Eye (tissue), 1 donor: ENCODE measurements around the gene BAX.

ENCODE experiments used
- DNase-seq: peaks from one replicate; pipeline ENCODE4 v3.0.0-alpha.2; 2015

Gene BAX

GRCh38 chr19:48933382-48933932 lies 21.2 kb upstream of the BAX start, which contains the start of gene DHDH:
TSS of gene DHDH (plus strand) at chr19:48933699. CDS start at chr19:48933722, 23 bp downstream.
- peak; percentile 89 for DNase-seq

- no peak for DNase-seq
Observed at GRCh38 chr19:48934837-48935236, 19.8 kb upstream of the BAX start.

DNA sequence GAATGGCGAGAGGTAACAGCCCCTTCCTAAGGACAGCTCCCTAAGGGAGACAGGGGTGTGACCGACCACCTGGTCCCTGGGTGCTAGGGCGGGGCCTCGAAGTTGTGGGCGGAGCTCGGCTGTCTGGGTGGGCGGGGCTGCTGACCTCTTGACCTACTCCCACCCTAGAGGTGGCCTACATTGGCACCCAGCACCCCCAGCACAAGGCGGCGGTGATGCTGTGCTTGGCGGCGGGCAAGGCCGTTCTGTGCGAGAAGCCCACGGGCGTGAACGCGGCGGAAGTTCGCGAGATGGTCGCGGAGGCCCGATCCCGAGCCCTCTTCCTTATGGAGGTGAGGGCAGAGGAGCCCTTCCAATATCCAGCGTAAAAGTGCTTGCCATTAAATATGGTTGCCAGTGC lies 18.8 kb upstream of the BAX start:
- DNase-seq, result no peak

DNA sequence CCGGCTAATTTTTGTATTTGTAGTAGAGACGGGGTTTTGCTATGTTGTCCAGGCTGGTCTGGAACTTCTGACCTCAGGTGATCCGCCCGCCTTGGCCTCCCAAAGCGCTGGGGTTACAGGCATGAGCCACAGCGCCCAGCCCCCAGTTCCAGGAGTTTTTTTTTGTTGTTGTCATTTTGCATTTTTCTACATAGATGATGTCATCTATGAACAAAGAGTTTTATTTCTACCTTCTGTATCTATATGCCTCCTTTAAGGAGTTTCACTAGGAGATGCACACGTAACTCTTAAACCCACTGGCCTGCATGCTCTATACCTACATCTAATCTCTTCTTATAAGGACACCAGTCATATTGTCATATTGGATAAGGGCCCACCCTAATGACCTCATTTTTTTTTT lies 16.4 kb upstream of the BAX start:
- no peak for DNase-seq

- no peak for DNase-seq
Observed at GRCh38 chr19:48940902-48941301, 13.8 kb upstream of the BAX start.

GRCh38 chr19:48943081-48943480 lies 11.6 kb upstream of the BAX start:
- DNase-seq, result no peak

DNA sequence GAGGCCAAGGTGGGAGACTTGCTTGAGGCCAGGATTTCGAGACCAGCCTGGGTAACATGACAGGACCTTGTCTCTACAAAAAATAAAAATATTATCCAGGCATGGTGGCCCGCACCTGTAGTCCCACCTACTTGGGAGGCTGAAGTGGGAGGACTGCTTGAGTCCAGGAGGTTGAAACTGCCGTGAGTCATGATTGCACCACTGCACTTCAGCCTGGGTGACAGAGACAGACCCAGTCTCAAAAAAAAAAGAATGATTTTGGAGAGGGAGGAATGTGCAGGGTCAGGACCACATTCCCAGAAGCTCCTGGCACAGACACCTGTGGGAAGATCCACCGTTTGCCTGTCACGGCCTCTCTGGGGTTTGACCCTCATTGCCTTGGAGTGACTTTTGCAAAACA lies 9.3 kb upstream of the BAX start:
- no peak for DNase-seq

- no peak for DNase-seq
Observed at GRCh38 chr19:48945817-48946216, 8.9 kb upstream of the BAX start.

- no peak for DNase-seq
Observed at GRCh38 chr19:48946463-48947257, 8.0 kb upstream of the BAX start.

- DNase-seq, result no peak
Observed at GRCh38 chr19:48947258-48947542, 7.5 kb upstream of the BAX start.

DNA sequence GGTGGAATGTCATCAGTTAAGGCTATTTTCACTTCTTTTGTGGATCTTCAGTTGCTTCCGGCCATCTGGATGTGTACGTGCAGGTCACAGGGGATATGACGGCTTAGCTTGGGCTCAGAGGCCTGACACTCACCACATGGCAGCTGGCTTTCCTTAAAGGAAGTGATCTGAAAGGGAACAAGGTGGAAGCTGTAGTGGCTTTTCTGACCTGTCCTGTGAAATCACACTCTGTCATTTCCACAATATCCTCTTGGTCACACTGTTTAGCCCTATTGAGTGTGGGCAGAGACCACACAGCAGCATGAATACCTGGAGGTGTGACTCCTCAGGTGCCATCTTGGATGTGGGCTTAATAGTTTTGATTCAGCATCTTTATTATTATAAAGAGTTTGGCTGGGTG lies 4.5 kb upstream of the BAX start:
- DNase-seq, result no peak

DNA sequence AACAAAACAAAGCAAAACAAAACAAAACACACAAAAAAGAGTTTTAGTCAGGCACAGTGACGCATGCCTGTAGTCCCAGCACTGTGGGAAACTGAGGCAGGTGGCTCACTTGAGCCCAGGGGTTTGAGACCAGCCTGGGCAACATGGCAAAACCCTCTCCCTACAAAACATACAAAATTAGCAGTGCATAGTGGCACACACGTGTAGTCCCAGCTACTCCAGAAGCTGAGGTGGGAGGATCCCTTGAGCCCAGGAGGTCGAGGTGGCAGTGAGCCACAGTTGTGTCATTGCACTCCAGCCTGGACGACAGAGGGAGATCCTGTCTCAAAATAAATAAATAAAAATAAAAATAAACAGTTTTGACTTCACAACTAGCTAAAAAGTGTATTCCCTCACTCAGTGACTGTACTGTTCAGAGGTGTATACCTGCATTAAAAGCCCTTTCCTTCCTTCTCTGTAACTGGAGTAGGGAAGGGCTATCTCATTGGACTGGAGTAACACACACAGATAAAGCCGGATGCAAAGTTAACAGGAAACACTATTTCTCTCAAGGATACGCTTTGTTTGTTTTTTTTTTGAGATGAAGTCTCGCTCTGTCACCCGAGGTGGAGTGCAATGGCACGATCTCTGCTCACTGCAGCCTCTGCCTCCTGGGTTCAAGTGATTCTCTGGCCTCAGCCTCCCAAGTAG lies 3.7 kb upstream of the BAX start:
- DNase-seq, result no peak

DNA sequence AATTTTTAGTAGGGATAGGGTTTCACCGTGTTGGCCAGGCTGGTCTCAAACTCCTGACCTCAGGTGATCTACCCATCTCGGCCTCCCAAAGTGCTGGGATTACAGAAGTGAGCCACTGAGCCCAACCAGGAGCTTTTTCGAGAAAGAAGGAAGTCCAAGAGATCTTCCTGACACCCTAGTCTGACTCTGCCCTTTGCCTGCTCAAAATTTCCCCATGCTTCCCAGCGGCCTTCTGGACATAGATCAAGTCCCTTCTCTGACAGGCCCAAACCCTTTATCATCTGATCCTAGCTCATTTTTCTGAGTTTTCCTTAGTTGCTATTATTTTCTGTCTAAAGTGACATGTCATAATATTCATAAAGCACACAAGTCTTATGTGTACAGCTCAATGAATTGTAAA lies 1.5 kb upstream of the BAX start:
- DNase-seq, result no peak

GRCh38 chr19:48953990-48954594 lies 583 bp upstream of the BAX start:
- DNase-seq, result no peak

DNA sequence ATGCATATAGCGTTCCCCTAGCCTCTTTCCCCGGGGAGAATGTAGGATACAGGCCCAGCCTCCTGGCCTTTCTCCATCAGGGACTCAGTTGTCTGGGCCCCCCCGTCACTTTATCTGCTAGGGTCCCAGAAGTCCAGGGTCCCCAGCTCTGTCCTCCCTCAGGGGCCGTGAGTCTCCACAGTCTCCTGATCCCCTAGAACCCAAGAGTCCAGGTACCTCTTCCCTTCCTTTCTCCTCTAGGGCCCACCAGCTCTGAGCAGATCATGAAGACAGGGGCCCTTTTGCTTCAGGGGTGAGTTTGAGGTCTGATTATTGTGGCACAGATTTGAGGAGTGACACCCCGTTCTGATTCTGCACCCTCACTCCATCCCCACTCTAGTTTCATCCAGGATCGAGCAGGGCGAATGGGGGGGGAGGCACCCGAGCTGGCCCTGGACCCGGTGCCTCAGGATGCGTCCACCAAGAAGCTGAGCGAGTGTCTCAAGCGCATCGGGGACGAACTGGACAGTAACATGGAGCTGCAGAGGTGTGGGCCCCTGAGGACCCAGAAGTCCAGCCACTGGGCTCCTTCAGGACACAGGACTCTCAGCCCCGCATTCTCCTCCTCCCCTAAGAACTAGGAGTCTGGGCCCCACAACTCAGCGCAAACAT lies 758 bp downstream of the BAX start:
- no peak for DNase-seq

GRCh38 chr19:48958006-48958405 lies 3.3 kb downstream of the BAX start:
- no peak for DNase-seq

DNA sequence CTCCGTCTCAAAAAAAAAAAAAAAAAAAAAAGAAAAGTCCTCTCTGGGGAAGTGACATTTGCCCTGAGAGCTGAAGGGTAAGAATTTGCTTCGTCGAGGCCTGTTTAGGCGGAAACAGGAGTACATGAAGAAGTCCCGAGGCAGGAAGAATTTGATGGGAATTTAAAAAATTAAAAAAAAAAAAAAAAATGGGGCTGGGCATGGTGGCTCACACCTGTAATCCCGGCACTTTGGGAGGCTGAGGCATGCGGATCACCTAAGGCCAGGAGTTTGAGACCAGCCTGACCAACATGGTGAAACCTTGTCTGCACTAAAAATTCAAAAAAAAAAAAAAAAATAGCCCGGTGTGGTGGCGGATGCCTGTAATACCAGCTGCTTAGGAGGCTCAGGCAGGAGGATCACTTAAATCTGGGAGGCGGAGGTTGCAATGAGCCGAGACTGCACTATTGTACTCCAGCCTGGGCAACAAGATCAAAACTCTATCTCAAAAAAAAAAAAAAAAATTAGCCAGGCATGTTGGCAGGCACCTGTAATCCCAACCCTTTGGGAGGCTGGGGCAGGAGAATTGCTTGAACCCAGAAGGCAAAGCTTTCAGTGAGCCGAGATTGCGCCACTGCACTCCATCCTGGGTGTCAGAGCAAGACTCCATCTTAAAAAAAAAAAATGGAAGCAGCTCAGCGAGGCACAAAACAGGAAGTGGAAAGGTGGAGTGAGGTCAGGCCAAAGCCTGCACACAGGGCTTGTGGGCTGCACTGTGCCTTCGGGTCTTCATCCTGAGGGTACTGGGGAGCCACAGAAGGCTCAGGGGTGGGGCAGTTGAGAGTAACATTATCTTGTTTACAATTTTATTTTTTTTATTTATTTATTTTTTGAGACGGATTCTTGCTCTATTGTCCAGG lies 4.9 kb downstream of the BAX start:
- no peak for DNase-seq

DNA sequence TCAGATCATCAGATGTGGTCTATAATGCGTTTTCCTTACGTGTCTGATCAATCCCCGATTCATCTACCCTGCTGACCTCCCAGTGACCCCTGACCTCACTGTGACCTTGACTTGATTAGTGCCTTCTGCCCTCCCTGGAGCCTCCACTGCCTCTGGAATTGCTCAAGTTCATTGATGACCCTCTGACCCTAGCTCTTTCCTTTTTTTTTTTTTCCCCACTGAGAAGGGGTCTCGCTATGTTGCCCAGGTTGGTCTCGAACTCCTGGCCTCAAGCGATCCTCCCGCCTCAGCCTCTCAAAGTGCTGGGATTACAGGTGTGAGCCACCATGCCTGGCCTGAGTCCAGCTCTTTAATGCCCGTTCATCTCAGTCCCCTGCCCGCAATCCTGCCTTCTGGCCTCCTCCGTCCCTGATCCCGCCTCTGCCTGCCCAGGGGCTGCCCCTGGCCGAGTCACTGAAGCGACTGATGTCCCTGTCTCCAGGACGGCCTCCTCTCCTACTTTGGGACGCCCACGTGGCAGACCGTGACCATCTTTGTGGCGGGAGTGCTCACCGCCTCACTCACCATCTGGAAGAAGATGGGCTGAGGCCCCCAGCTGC lies 6.5 kb downstream of the BAX start:
- DNase-seq, result no peak

DNA sequence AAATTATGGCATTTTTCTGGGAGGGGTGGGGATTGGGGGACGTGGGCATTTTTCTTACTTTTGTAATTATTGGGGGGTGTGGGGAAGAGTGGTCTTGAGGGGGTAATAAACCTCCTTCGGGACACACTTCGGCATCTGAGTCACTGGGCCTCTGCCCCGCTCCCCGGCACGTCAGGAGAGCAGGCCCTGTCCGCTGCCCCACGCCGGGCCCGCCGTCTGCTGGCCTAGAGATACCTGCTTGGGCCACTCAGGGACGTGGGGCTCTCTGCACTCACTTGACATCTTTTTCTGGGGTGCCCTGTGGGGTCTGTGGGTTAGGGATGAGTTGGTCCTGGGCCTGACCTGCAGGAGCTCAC lies 7.0 kb downstream of the BAX start:
- no peak for DNase-seq

GRCh38 chr19:48962029-48962848 lies 7.6 kb downstream of the BAX start:
- DNase-seq, result no peak

DNA sequence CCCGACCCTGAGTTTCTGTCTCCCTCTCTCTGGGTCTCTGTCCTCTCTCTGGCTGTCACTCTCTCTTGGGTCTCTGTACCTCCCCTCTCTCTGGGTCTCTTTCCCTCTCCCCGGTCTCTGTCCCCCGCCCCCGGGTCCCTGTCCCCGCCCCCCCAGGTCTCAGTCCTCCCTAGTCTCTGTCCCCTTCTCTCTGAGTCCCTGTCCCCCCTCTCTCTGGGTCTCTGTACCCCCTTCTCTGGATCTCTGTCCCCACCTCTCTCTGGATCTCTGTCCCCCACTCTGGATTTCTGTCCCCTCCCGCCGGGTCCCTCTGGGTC lies 8.1 kb downstream of the BAX start:
- DNase-seq, result no peak
